ENCODE data around the gene LIME1.

Gene LIME1

GRCh38 chr20:63751471-63752271, 15.2 kb downstream of the LIME1 start:
- DNase-seq, result no peak

GRCh38 chr20:63752411-63753101, 16.1 kb downstream of the LIME1 start:
- no peak for DNase-seq

GRCh38 chr20:63753381-63753780, 16.9 kb downstream of the LIME1 start:
- DNase-seq, result no peak

DNA sequence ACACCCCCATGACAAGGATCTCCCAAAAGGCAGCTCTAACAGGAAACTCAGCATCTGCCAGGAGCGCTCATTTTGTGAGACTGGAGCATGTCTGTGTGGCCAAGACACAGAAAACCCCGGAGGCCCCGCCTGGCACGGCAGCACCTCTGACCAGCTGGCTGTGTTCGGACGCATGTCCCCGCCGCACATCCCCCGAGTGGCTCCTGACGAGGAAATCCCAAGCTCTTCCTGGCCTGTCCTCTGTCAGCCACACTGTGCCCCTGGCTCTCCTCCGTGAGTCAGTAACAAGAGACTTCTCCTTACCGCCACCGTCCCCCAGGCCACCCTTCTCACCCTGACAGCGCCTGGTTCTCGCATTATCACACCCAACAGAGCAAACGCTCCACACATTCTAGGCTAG, 17.5 kb downstream of the LIME1 start:
- peak; percentile 20 for DNase-seq

GRCh38 chr20:63755933-63756647, 19.6 kb downstream of the LIME1 start:
- DNase-seq, result no peak

DNA sequence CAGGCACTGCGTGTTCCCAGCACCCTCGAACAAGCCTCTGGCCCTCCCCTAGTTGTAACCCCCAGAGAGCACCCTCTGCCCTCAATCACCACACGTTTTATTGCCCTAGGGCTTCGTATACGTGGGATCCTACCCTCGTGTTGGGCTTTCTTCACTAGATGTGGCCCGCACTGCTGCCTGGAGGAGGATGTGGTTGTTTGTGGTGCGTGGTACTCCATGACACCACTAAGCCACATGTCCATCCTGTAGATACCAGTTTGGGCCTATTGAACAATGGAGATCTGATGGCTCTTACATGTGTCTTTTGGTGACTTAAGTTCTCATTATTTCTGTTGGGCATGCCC, 20.2 kb downstream of the LIME1 start:
- DNase-seq, result no peak

DNA sequence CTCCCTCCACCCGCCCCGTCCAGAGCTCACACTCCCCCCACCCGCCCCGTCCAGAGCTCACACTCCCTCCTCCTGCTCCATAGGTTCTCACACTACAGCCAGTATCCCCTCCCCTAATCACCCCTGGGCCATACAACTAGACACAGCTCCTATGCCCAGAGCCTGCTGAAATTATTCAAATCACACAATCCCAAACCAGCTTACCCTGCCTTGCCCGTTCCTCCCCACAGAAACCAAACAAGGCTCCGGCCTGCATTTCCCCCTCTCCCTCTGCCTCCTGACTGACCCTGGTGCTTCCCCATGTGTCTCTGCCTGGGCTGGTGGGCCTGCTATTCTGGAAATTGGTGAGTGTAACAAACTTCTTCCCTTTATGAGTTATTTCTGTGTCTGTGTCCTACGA, 21.7 kb downstream of the LIME1 start:
- no peak for DNase-seq

GRCh38 chr20:63759377-63759901, 23.0 kb downstream of the LIME1 start:
- no peak for DNase-seq

DNA sequence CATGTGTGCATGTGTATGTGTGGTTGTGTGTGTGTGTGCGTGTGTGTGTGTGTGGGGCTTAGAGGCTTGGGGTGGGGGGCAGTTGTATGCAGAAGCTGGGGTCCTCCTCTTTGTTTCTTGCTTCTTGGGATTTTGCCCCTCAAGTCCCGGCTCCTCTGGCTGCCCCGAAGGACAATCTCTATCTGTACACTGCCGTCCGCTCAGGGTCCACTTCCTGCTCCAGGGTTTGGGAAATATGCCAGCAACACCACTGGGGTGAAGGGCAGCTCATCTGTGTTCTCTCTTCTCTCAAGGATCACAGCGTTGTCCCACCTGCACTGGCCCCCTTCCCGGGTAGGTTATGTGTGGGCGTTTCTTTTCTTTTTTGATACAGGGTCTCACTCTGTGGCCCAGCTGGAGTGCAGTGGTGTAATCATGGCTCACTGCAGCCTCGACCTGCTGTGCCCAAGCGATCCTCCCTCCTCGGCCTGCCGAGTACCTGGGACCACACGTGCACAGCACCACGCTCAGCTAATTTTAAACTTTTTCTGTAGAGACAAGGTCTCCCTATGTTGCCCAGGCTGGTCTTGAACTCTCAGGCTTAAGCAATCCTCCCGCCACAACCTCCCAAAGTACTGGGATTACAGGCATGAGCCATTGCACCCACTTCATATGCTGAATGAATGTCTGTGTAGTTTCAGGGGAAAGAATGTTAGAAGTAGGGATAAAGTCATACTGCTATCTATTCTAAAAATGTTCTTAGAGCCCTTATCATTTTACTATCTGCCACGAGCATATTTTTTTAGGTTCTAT, 28.8 kb downstream of the LIME1 start:
- DNase-seq, result no peak

DNA sequence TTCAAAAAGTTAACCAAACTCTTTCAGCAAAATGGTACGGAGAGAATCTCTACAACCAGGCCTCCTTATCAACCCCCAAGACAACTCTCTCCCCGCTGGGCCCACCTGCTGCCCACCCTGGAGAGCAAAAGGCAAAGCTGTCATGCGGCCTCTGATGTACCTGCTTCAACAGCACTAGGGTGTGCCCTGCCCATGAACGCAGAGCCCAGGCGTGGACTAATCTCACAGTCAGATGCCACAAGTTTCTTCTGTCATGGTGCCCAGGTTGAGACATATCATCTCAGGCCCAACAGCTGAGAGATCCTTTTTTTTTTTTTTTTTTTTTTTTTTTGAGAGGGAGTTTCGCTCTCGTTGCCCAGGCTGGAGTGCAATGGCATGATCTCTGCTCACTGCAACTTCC, 29.4 kb downstream of the LIME1 start:
- no peak for DNase-seq

- no peak for DNase-seq
Observed at GRCh38 chr20:63766695-63767426, 30.4 kb downstream of the LIME1 start.

- no peak for DNase-seq
Observed at GRCh38 chr20:63767456-63767855, 31.0 kb downstream of the LIME1 start.

- no peak for DNase-seq
Observed at GRCh38 chr20:63767886-63768285, 31.4 kb downstream of the LIME1 start.

GRCh38 chr20:63768591-63769515, 32.4 kb downstream of the LIME1 start:
- DNase-seq, result no peak

GRCh38 chr20:63769891-63770474, 33.5 kb downstream of the LIME1 start:
- DNase-seq, result no peak

- DNase-seq, result no peak
Observed at GRCh38 chr20:63771046-63771707, 34.7 kb downstream of the LIME1 start.

- no peak for DNase-seq
Observed at GRCh38 chr20:63772781-63773518, 36.5 kb downstream of the LIME1 start.

DNA sequence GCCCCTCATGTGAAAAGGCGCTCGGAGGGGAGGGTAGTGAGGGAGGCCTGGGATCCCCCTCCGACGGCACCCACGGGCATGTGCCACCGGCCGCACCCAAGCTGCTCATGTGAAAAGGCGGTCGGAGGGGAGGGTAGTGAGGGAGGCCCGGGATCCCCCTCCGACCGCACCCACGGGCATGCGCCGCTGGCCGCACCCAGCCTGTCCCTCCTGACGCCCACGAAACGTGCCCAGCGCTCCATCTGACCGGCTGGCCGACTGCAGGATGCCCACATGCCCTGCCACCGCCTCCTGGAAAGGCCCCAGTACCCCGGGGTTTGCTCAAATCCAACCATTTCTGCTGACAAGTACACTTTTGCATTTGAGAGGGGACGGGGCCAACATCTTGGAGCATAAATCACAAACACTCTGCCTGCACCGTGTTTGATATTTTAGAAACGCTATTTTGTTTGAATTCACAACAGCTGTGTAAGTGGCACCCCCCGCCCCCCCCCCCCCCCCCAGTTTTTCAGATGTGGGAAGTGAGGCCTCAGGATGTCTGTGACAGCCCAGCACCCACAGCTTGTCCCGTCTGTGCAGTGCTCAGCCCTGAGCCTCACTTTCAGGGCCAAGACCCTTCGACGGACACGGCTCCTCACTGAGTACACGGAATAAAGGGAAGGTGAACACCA, 37.2 kb downstream of the LIME1 start:
- no peak for DNase-seq

DNA sequence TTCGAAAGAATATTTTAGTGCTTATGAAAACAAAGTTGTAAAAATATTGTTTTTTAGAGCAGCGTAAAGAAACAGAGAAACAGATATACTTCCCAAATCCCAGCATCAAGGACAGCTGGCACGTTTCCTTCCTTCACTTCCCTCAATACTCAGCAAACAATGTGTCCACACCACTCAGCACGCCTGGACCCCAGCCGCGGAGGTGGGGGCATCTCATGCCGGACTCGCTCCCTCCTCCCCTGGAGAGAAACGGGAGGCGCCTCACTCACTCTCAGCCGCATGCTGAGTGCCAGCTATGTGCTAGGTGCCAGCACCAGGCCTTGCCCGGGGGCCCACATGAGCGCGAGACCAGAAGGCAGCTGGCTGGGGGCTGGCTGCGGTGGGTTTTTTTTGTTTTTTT, 37.8 kb downstream of the LIME1 start:
- no peak for DNase-seq

All from left hindlimb (tissue), 1 donor.